Measurements from ENCODE around the gene SMAD7.

SMAD7 gene

DNA sequence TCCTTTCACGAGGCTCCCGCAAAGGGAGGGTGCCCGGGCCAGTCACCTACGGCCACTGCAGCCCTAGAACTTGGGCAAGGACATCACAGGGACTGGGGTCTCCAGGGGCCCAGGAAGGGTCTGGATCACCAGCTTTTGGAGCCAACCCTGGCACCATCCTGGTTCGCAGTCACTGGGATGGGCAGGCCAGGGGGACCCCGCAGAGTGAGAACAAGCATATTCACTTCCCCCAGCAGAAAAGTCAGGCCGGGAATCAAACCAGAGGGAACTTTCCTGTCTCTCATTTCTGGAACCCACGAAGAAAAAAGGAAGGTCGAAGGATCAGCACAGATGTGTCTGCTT is 15.4 kb downstream of the SMAD7 start:
- no peak for DNase-seq (ENCODE audit: insufficient read length, low spot score)
- TF ChIP-seq, protein P1, sequence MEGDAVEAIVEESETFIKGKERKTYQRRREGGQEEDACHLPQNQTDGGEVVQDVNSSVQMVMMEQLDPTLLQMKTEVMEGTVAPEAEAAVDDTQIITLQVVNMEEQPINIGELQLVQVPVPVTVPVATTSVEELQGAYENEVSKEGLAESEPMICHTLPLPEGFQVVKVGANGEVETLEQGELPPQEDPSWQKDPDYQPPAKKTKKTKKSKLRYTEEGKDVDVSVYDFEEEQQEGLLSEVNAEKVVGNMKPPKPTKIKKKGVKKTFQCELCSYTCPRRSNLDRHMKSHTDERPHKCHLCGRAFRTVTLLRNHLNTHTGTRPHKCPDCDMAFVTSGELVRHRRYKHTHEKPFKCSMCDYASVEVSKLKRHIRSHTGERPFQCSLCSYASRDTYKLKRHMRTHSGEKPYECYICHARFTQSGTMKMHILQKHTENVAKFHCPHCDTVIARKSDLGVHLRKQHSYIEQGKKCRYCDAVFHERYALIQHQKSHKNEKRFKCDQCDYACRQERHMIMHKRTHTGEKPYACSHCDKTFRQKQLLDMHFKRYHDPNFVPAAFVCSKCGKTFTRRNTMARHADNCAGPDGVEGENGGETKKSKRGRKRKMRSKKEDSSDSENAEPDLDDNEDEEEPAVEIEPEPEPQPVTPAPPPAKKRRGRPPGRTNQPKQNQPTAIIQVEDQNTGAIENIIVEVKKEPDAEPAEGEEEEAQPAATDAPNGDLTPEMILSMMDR (IDR thresholded peaks at IDR 0.05; ENCODE audit: insufficient read depth, missing control alignments): no peak
- no peak for FAIRE-seq

DNA sequence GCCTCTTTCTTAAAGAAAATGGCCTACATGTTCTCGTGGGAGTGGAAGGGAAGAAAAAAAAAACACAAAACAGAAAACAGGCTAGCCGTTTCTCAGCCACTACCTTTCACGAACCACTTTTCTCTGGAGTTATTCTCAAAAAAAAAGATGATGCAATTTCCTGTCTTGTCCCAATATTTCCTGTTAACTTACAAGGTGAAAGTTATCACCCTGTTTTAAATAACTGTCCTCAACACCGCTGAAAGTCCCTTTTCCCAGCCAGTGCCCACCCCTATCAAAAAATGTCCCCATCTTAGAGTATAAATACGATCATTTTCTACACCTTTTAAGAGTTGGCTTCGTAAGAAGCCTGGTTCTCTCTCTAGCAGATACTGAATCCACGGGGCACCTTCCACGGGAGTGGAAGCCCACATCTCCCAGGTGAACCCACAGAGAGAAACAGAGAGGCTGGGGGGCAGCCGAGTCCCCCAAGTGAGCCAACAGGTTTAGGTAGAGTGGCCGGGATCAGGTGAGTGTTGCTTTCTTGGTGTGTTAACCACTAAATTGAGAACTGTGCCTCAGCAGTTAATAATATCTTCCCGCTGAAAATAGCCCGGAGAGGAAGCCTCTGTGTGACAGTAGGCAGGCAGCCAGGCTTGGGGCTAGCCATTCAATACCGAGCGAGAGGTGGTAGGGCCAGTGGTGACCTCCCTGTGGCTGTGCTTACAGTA is 15.9 kb downstream of the SMAD7 start:
- DNase-seq (ENCODE audit: insufficient read length, low spot score) (no peak), FAIRE-seq (no peak)
- TF ChIP-seq, protein P1 (IDR thresholded peaks at IDR 0.05; ENCODE audit: insufficient read depth, missing control alignments): no peak

DNA sequence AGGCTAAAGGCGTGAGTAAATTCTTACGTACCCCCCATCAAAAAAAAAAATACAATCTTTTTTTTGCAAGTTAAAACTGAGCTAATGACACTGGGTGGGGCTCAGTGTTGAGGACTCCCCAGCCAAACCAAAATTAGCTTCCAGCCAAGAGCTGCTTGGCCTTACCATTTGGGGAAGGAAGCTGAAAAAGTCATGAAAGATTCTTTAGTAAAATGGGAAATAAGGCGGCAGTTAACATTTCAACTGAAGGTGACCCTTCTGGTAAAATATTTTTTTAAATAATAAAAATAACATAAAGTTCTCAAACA is 16.4 kb downstream of the SMAD7 start:
- TF ChIP-seq, protein P1 (IDR thresholded peaks at IDR 0.05; ENCODE audit: insufficient read depth, missing control alignments): no peak
- DNase-seq (ENCODE audit: insufficient read length, low spot score) (no peak), FAIRE-seq (no peak)

DNA sequence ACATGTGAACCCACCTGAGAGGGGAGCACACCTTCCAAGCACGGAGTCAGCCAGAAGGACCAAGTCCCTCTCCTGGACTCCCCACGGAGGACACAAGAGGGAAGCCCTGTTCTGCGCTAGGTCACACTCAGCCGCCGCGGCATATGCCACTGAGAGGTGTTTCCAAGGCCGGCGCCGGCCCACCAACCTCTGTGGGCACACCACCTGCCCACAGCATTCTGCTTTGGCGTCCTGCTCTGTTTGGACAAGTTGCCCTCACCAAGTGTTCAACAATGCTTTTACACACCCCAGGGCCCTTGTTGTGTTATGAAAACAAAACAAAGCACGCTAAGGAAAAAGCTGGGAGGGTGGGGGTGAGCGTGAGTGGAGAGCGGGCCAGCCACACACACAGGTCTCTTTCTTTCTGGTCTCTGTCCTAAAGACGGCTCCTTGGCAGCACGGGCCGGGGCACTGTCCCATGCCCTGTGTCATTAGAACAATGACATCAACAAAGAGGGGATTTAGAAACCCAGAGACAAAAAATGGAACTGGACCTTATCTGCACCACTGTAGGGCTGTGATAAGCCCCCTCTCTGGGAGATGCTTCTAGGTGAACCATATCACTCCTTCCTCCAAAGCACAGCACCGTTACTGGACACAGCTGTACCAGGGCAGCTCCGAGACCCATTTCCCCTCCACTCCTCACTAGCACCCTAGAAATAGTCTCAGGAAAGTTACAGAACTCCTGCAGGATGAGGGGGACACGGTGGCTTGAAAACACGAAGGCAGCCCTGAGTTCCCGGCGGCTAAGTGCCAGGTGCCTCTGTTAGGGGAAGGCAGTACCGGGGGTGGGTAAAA is 17.0 kb downstream of the SMAD7 start:
- DNase-seq (ENCODE audit: insufficient read length, low spot score) (no peak), FAIRE-seq (no peak)

DNA sequence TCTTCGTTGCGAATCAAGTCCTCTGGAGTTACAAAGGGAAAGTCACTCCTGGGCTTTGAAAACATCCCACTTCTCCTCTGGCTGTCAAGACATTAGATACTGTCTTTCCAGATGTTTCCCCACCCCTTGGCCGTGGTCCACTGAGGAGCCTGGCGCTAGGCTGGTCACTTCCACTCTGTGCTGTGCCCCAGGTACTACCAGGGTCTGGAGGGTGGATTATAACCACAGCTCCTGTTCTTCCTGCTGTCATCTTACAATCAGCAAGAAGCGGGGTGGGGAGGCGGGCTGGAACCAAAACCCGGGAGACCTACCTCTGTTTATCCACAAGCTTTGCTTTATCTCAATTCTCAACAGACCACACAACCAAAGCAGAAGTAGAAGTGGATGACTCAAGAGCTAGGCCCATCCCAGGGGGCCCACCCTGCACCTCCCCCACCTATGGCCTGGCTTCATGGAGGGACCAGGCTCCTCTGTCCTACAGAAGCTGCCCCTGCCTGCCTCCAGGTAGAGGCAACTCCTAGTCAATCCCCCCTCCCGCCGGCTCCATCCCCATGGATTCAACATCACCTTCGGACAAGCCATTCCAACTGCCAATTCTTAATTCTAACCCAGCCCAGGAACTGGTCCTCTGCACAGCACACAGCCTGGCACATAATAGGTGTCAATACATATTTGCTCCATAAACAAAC is 17.8 kb downstream of the SMAD7 start:
- FAIRE-seq (peak; percentile 58), DNase-seq (ENCODE audit: insufficient read length, low spot score) (no peak)
- TF ChIP-seq, protein P1 (IDR thresholded peaks at IDR 0.05; ENCODE audit: insufficient read depth, missing control alignments): no peak

More for the DNA sequence above, 17.0 kb downstream of the SMAD7 start:
- TF ChIP-seq, protein P1 (IDR thresholded peaks at IDR 0.05; ENCODE audit: insufficient read depth, missing control alignments): no peak

DNA sequence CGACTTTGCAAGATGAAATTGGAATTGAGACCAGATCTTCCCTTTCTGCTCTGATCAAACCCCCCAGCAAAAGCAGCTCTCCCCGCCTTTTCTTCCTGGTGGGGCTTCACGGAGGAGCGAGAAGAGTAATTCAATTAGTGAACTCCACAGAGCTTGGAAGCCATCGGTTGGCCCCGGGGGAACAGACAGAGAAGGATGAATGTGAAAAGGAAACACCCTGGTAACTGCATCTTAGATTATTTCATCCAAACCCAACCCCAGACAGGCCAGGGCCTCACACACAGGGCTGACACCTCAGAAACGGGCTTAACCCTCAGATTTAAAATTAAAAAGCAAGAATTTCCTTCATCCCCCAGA is 18.3 kb downstream of the SMAD7 start:
- DNase-seq (ENCODE audit: insufficient read length, low spot score) (no peak), FAIRE-seq (no peak)
- TF ChIP-seq, protein P1 (IDR thresholded peaks at IDR 0.05; ENCODE audit: insufficient read depth, missing control alignments): no peak

Measured in D721Med (cell line).